Smooth muscle cell (in vitro differentiated cells): ENCODE data around the gene USP9X. TPM values are rescaled to one million over a fixed set of nuclear protein-coding genes. Genes with fewer than 3 reads are reported as not detected.
A peak's percentile ranks its signal among the peaks of the same experiment; 100 is the strongest.
"Not testable (repeated sequence)": the region's sequence is repeated elsewhere in the genome, so short reads cannot be mapped to it uniquely, and the experiment has no call there.

Source experiments
- DNase-seq: peaks from one replicate; lab custom pipeline; 2025; ENCODE audit not compliant: unreplicated experiment; lab: John Stamatoyannopoulos, UW
- H2AFZ ChIP-seq: fragments of 200-600 bp; sonication (generic); 2 replicates; pipeline ENCODE4 v1.6.0; 2016; ENCODE audit warnings: antibody characterized with exemption, low read depth, mild to moderate bottlenecking
- H3F3A ChIP-seq: fragments of 200-600 bp; sonication (generic); 2 replicates; pipeline ENCODE4 v1.6.0; 2017; ENCODE audit warnings: antibody characterized with exemption, low read depth
- H3K27ac ChIP-seq: fragments of 200-600 bp; sonication (generic); 2 replicates; pipeline ENCODE4 v1.5.1; 2016; ENCODE audit warnings: low read depth, mild to moderate bottlenecking
- H3K27me3 ChIP-seq: fragments of 200-600 bp; sonication (generic); 2 replicates; pipeline ENCODE4 v1.6.1; 2016; ENCODE audit warnings: low read depth, mild to moderate bottlenecking
- H3K36me3 ChIP-seq: fragments of 200-600 bp; sonication (generic); 2 replicates; pipeline ENCODE4 v1.5.1; 2016; ENCODE audit warnings: low read depth
- H3K4me1 ChIP-seq: fragments of 200-600 bp; sonication (generic); 2 replicates; pipeline ENCODE4 v1.5.1; 2016; ENCODE audit warnings: low read depth
- H3K4me2 ChIP-seq: fragments of 200-600 bp; sonication (generic); 2 replicates; pipeline ENCODE4 v1.6.0; 2016; ENCODE audit warnings: mild to moderate bottlenecking
- H3K4me3 ChIP-seq: fragments of 200-600 bp; sonication (generic); 2 replicates; pipeline ENCODE4 v1.5.1; 2016; ENCODE audit warnings: mild to moderate bottlenecking
- H3K79me2 ChIP-seq: fragments of 200-600 bp; sonication (generic); 2 replicates; pipeline ENCODE4 v1.6.0; 2016; ENCODE audit warnings: low read depth, mild to moderate bottlenecking
- H3K9ac ChIP-seq: fragments of 200-600 bp; sonication (generic); 2 replicates; pipeline ENCODE4 v1.6.0; 2016; ENCODE audit warnings: low read depth
- H3K9me3 ChIP-seq: fragments of 200-600 bp; sonication (generic); replicated peaks from 2 replicates; pipeline ENCODE4 v1.5.1; 2016; ENCODE audit warnings: low read depth
- H4K20me1 ChIP-seq: fragments of 200-600 bp; sonication (generic); 2 replicates; pipeline ENCODE4 v1.6.0; 2016; ENCODE audit warnings: low read depth
- CTCF ChIP-seq: fragments of 200-600 bp; sonication (generic); IDR thresholded peaks from 2 replicates; pipeline ENCODE4 v1.5.1; 2017; ENCODE audit warnings: borderline replicate concordance, mild to moderate bottlenecking, antibody characterized with exemption; ENCODE audit not compliant: insufficient read depth, poor library complexity, severe bottlenecking
- WGBS: methylation state at CpG from one replicate; pipeline ENCODE4 v1.1.7; 2016; ENCODE audit warnings: low lambda C conversion rate; 5-methylcytosine and 5-hydroxymethylcytosine counted together
- polyA plus RNA-seq: library from polyadenylated mRNA; unstranded; fragments of >200 nt; fragmentation: Nextera tagmentation; extraction: Ambion mirVana; gene quantifications from 2 replicates; pipeline ENCODE4 v1.2.1, GENCODE V29; 2016
- total RNA-seq: library from RNA; depleted of rRNA; stranded (reverse); fragments of >200 nt; gene quantifications from 2 replicates; pipeline ENCODE4 v1.2.3, GENCODE V29; 2014

The USP9X gene
- total and polyA plus RNA-seq, 2 experiments from 2014 or later: 26.0 to 98.0 TPM

GRCh38 chrX:41047878-41048534 is 37.2 kb upstream of the USP9X start:
- Histone ChIP-seq H3K36me3 (no peaks in the 10 kb centered on the region), H4K20me1 (no peaks in the 10 kb centered on the region), H3K27me3 (no peaks in the 10 kb centered on the region), H3K4me3 (no peak overlapping the region), H2AFZ (no peak overlapping the region), H3F3A (no peaks in the 10 kb centered on the region), H3K4me2 (no peak overlapping the region), H3K9me3 (no peaks in the 10 kb centered on the region), H3K9ac (no peak overlapping the region), H3K4me1 (peaks cover 12% of the 10 kb centered on the region), H3K79me2 (no peaks in the 10 kb centered on the region), H3K27ac (no peak overlapping the region)
- TF ChIP-seq CTCF: no peak
- DNase-seq: no peak
- 88% methylated on average over 8 of the region's 8 CpGs for WGBS

- TF ChIP-seq CTCF: no peak
- Histone ChIP-seq H3K79me2 (no peaks in the 10 kb centered on the region), H4K20me1 (no peaks in the 10 kb centered on the region), H3K4me1 (peaks cover 12% of the 10 kb centered on the region), H3K9ac (no peak overlapping the region), H3F3A (no peaks in the 10 kb centered on the region), H3K36me3 (no peaks in the 10 kb centered on the region), H3K27ac (no peak overlapping the region), H3K4me3 (no peak overlapping the region), H3K27me3 (no peaks in the 10 kb centered on the region), H3K4me2 (no peak overlapping the region), H3K9me3 (no peaks in the 10 kb centered on the region), H2AFZ (no peak overlapping the region)
- DNase-seq: no peak
- WGBS: 96% methylated on average over 1 of the region's 1 CpG
These were observed 34.9 kb upstream of the USP9X start for GRCh38 chrX:41050359-41050758.

GRCh38 chrX:41051288-41051687 is 34.0 kb upstream of the USP9X start:
- TF ChIP-seq CTCF: no peak
- H3K27ac ChIP-seq: no peak overlapping the region
- H3F3A ChIP-seq: no peaks in the 10 kb centered on the region
- H4K20me1 ChIP-seq: no peaks in the 10 kb centered on the region
- H3K9me3 ChIP-seq: no peaks in the 10 kb centered on the region
- no peak overlapping the region for H3K9ac ChIP-seq
- no peak for DNase-seq
- WGBS: 96% methylated on average over 1 of the region's 1 CpG
- no peaks in the 10 kb centered on the region for H3K36me3 ChIP-seq
- H3K27me3 ChIP-seq: no peaks in the 10 kb centered on the region
- no peak overlapping the region for H2AFZ ChIP-seq
- H3K79me2 ChIP-seq: no peaks in the 10 kb centered on the region
- no peak overlapping the region for H3K4me3 ChIP-seq
- H3K4me1 ChIP-seq: peaks cover 7% of the 10 kb centered on the region
- no peak overlapping the region for H3K4me2 ChIP-seq

- no peaks in the 10 kb centered on the region for H3K79me2 ChIP-seq
- no peak overlapping the region for H3K4me3 ChIP-seq
- no peaks in the 10 kb centered on the region for H3K4me1 ChIP-seq
- H3K27me3 ChIP-seq: no peaks in the 10 kb centered on the region
- H3K27ac ChIP-seq: no peak overlapping the region
- H3K9me3 ChIP-seq: no peaks in the 10 kb centered on the region
- H4K20me1 ChIP-seq: no peaks in the 10 kb centered on the region
- WGBS: 50% methylated on average over 3 of the region's 3 CpGs
- no peak for DNase-seq
- H3K4me2 ChIP-seq: no peak overlapping the region
- no peak overlapping the region for H3K9ac ChIP-seq
- no peak for TF ChIP-seq CTCF
- H2AFZ ChIP-seq: peak overlapping the region; percentile 59
- H3K36me3 ChIP-seq: no peaks in the 10 kb centered on the region
- no peaks in the 10 kb centered on the region for H3F3A ChIP-seq
These were observed 29.5 kb upstream of the USP9X start for GRCh38 chrX:41055740-41056139.

- not testable (repeated sequence) for H3K9ac ChIP-seq, H3K4me2 ChIP-seq, H3K27ac ChIP-seq, H3K9me3 ChIP-seq, H3K4me3 ChIP-seq, H3F3A ChIP-seq, H3K79me2 ChIP-seq, H2AFZ ChIP-seq, H3K27me3 ChIP-seq, H3K36me3 ChIP-seq, H4K20me1 ChIP-seq, H3K4me1 ChIP-seq, DNase-seq
- WGBS: 90% methylated on average over 8 of the region's 8 CpGs
These were observed 22.0 kb upstream of the USP9X start for GRCh38 chrX:41063276-41063675.
